SU-DHL-6 (cell line): ENCODE data around the gene CGN.

Source experiments
- EZH2phosphoT487 ChIP-seq: fragments of 200-600 bp; sonication (generic), shearing (Covaris generic); conservative IDR thresholded peaks from 2 replicates; pipeline ENCODE4 v1.6.1; 2018; ENCODE audit warnings: mild to moderate bottlenecking, antibody characterized with exemption, low read length, moderate library complexity, mixed read lengths
- TF ChIP-seq, protein P1 (sequence below): fragments of 200-600 bp; sonication (generic); IDR thresholded peaks from one replicate; pipeline ENCODE4 v1.5.1; 2017; ENCODE audit warnings: antibody characterized with exemption, mild to moderate bottlenecking, low read length, moderate library complexity; ENCODE audit not compliant: insufficient read depth, poor library complexity, severe bottlenecking

GRCh38 chr1:151493042-151493441, 18.1 kb upstream of the CGN start:
- TF ChIP-seq, protein P1, sequence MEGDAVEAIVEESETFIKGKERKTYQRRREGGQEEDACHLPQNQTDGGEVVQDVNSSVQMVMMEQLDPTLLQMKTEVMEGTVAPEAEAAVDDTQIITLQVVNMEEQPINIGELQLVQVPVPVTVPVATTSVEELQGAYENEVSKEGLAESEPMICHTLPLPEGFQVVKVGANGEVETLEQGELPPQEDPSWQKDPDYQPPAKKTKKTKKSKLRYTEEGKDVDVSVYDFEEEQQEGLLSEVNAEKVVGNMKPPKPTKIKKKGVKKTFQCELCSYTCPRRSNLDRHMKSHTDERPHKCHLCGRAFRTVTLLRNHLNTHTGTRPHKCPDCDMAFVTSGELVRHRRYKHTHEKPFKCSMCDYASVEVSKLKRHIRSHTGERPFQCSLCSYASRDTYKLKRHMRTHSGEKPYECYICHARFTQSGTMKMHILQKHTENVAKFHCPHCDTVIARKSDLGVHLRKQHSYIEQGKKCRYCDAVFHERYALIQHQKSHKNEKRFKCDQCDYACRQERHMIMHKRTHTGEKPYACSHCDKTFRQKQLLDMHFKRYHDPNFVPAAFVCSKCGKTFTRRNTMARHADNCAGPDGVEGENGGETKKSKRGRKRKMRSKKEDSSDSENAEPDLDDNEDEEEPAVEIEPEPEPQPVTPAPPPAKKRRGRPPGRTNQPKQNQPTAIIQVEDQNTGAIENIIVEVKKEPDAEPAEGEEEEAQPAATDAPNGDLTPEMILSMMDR = no peak
- no peak for TF ChIP-seq EZH2phosphoT487
